Measurements from ENCODE around the gene MON1A.

DNA sequence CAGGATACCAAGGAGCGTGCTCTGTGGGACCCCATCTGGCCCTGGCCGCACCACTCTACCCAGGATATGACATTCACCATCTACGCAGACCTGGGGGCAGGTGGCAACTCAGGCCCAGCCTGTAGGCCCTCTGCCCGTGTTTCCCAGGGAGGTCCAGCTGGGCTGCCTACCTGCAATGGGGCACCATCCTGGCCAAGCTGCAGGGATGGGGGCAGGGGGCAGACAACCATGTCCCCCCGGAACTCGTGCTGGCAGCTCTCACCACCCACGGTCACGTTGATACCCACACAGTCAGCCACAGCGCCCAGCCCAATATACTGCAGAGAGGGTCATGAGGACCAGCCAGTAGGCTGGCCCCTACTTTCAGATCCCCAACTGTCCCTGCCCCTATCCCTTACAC, 33.8 kb downstream of the MON1A start:
- TF ChIP-seq POLR2AphosphoS5 (IDR thresholded peaks at IDR 0.05; ENCODE audit: low read depth): no peak
- TF ChIP-seq, protein P1, sequence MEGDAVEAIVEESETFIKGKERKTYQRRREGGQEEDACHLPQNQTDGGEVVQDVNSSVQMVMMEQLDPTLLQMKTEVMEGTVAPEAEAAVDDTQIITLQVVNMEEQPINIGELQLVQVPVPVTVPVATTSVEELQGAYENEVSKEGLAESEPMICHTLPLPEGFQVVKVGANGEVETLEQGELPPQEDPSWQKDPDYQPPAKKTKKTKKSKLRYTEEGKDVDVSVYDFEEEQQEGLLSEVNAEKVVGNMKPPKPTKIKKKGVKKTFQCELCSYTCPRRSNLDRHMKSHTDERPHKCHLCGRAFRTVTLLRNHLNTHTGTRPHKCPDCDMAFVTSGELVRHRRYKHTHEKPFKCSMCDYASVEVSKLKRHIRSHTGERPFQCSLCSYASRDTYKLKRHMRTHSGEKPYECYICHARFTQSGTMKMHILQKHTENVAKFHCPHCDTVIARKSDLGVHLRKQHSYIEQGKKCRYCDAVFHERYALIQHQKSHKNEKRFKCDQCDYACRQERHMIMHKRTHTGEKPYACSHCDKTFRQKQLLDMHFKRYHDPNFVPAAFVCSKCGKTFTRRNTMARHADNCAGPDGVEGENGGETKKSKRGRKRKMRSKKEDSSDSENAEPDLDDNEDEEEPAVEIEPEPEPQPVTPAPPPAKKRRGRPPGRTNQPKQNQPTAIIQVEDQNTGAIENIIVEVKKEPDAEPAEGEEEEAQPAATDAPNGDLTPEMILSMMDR (IDR thresholded peaks at IDR 0.05; ENCODE audit: insufficient read depth, low read length): no peak
- TF ChIP-seq, protein P2, sequence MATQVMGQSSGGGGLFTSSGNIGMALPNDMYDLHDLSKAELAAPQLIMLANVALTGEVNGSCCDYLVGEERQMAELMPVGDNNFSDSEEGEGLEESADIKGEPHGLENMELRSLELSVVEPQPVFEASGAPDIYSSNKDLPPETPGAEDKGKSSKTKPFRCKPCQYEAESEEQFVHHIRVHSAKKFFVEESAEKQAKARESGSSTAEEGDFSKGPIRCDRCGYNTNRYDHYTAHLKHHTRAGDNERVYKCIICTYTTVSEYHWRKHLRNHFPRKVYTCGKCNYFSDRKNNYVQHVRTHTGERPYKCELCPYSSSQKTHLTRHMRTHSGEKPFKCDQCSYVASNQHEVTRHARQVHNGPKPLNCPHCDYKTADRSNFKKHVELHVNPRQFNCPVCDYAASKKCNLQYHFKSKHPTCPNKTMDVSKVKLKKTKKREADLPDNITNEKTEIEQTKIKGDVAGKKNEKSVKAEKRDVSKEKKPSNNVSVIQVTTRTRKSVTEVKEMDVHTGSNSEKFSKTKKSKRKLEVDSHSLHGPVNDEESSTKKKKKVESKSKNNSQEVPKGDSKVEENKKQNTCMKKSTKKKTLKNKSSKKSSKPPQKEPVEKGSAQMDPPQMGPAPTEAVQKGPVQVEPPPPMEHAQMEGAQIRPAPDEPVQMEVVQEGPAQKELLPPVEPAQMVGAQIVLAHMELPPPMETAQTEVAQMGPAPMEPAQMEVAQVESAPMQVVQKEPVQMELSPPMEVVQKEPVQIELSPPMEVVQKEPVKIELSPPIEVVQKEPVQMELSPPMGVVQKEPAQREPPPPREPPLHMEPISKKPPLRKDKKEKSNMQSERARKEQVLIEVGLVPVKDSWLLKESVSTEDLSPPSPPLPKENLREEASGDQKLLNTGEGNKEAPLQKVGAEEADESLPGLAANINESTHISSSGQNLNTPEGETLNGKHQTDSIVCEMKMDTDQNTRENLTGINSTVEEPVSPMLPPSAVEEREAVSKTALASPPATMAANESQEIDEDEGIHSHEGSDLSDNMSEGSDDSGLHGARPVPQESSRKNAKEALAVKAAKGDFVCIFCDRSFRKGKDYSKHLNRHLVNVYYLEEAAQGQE (IDR thresholded peaks at IDR 0.05; ENCODE audit: insufficient replicate concordance, low read depth): no peak
